ENCODE data around the gene ADAMTS1. TPM values are rescaled to one million over a fixed set of nuclear protein-coding genes. Genes with fewer than 3 reads are reported as not detected.

ADAMTS1 gene
- total RNA-seq, 2 experiments from 2014 or later = 1.2 to 1.4 TPM

- no peaks in the 10 kb centered on the region for H3K4me1 Mint-ChIP-seq
- H3K27ac Mint-ChIP-seq = no peak overlapping the region
- ChIA-PET POLR2A (no interaction called here), CTCF (no interaction called here)
- no peaks in the 10 kb centered on the region for H3K9me3 Mint-ChIP-seq
- peaks cover 2% of the 10 kb centered on the region for H3K27me3 Mint-ChIP-seq
- no peak overlapping the region for H3K4me3 Mint-ChIP-seq
- no peaks in the 10 kb centered on the region for H3K36me3 Mint-ChIP-seq (ENCODE audit: low read depth)
- DNase-seq = no peak
Observed at GRCh38 chr21:26815197-26815596, 30.0 kb downstream of the ADAMTS1 start.

- H3K4me1 Mint-ChIP-seq = no peaks in the 10 kb centered on the region
- CTCF ChIA-PET = interaction anchor here (1.1 kb wide), 1 partner anchor 92 kb away, joined by 3 read pairs; no protein-coding TSS in a partner anchor
Observed at GRCh38 chr21:26814386-26814785, 30.8 kb downstream of the ADAMTS1 start.

GRCh38 chr21:26813426-26813998 lies 31.7 kb downstream of the ADAMTS1 start:
- DNase-seq = no peak
- no peaks in the 10 kb centered on the region for H3K4me1 Mint-ChIP-seq
- CTCF ChIA-PET = no interaction called here

More at GRCh38 chr21:26814386-26814785, 30.8 kb downstream of the ADAMTS1 start:
- POLR2A ChIA-PET = no interaction called here
- H3K9me3 Mint-ChIP-seq = no peaks in the 10 kb centered on the region
- H3K4me3 Mint-ChIP-seq = no peak overlapping the region
- H3K27me3 Mint-ChIP-seq = peaks cover 2% of the 10 kb centered on the region
- no peak overlapping the region for H3K27ac Mint-ChIP-seq
- H3K36me3 Mint-ChIP-seq (ENCODE audit: low read depth) = no peaks in the 10 kb centered on the region
- no peak for DNase-seq

GRCh38 chr21:26812173-26812572 lies 33.0 kb downstream of the ADAMTS1 start:
- H3K9me3 Mint-ChIP-seq = no peaks in the 10 kb centered on the region
- POLR2A ChIA-PET = no interaction called here
- CTCF ChIA-PET = no interaction called here
- H3K36me3 Mint-ChIP-seq (ENCODE audit: low read depth) = no peaks in the 10 kb centered on the region
- peaks cover 2% of the 10 kb centered on the region for H3K27me3 Mint-ChIP-seq
- DNase-seq = no peak
- H3K4me3 Mint-ChIP-seq = no peak overlapping the region
- no peaks in the 10 kb centered on the region for H3K4me1 Mint-ChIP-seq
- no peak overlapping the region for H3K27ac Mint-ChIP-seq

More at GRCh38 chr21:26813426-26813998, 31.7 kb downstream of the ADAMTS1 start:
- H3K4me3 Mint-ChIP-seq = no peak overlapping the region
- H3K27ac Mint-ChIP-seq = no peak overlapping the region
- POLR2A ChIA-PET = no interaction called here
- H3K36me3 Mint-ChIP-seq (ENCODE audit: low read depth) = no peaks in the 10 kb centered on the region
- H3K9me3 Mint-ChIP-seq = no peaks in the 10 kb centered on the region
- peaks cover 2% of the 10 kb centered on the region for H3K27me3 Mint-ChIP-seq

GRCh38 chr21:26811482-26811881 lies 33.7 kb downstream of the ADAMTS1 start:
- Mint-ChIP-seq H3K36me3 (ENCODE audit: low read depth) (no peaks in the 10 kb centered on the region), H3K27me3 (peaks cover 2% of the 10 kb centered on the region), H3K9me3 (no peaks in the 10 kb centered on the region), H3K4me1 (no peaks in the 10 kb centered on the region), H3K27ac (no peak overlapping the region), H3K4me3 (no peak overlapping the region)
- ChIA-PET CTCF (no interaction called here), POLR2A (no interaction called here)
- no peak for DNase-seq

GRCh38 chr21:26810676-26811415 lies 34.4 kb downstream of the ADAMTS1 start:
- Mint-ChIP-seq H3K36me3 (ENCODE audit: low read depth) (no peaks in the 10 kb centered on the region), H3K27me3 (peaks cover 2% of the 10 kb centered on the region), H3K4me1 (no peaks in the 10 kb centered on the region), H3K4me3 (no peak overlapping the region), H3K27ac (no peak overlapping the region), H3K9me3 (no peaks in the 10 kb centered on the region)
- no peak for DNase-seq
- CTCF ChIA-PET = no interaction called here
- POLR2A ChIA-PET = no interaction called here

- no peak overlapping the region for H3K4me3 Mint-ChIP-seq
- ChIA-PET POLR2A (no interaction called here), CTCF (no interaction called here)
- H3K4me1 Mint-ChIP-seq = no peaks in the 10 kb centered on the region
- DNase-seq = no peak
- peaks cover 2% of the 10 kb centered on the region for H3K27me3 Mint-ChIP-seq
- H3K27ac Mint-ChIP-seq = no peak overlapping the region
- H3K36me3 Mint-ChIP-seq (ENCODE audit: low read depth) = no peaks in the 10 kb centered on the region
- no peaks in the 10 kb centered on the region for H3K9me3 Mint-ChIP-seq
Observed at GRCh38 chr21:26810266-26810665, 34.9 kb downstream of the ADAMTS1 start.

- H3K27me3 Mint-ChIP-seq = peaks cover 2% of the 10 kb centered on the region
- ChIA-PET POLR2A (no interaction called here), CTCF (no interaction called here)
- no peak for DNase-seq
- H3K9me3 Mint-ChIP-seq = no peaks in the 10 kb centered on the region
- no peaks in the 10 kb centered on the region for H3K4me1 Mint-ChIP-seq
- H3K4me3 Mint-ChIP-seq = no peak overlapping the region
- no peaks in the 10 kb centered on the region for H3K36me3 Mint-ChIP-seq (ENCODE audit: low read depth)
- H3K27ac Mint-ChIP-seq = no peak overlapping the region
Observed at GRCh38 chr21:26809745-26810144, 35.5 kb downstream of the ADAMTS1 start.

- no peak overlapping the region for H3K27ac Mint-ChIP-seq
- H3K36me3 Mint-ChIP-seq (ENCODE audit: low read depth) = no peaks in the 10 kb centered on the region
- H3K4me1 Mint-ChIP-seq = no peaks in the 10 kb centered on the region
- H3K4me3 Mint-ChIP-seq = no peak overlapping the region
- ChIA-PET CTCF (no interaction called here), POLR2A (no interaction called here)
- H3K27me3 Mint-ChIP-seq = no peaks in the 10 kb centered on the region
- H3K9me3 Mint-ChIP-seq = no peaks in the 10 kb centered on the region
- DNase-seq = no peak
Observed at GRCh38 chr21:26806801-26807295, 38.4 kb downstream of the ADAMTS1 start.

- no peak overlapping the region for H3K4me3 Mint-ChIP-seq
- no peak for DNase-seq
- POLR2A ChIA-PET = no interaction called here
- no peaks in the 10 kb centered on the region for H3K27me3 Mint-ChIP-seq
- H3K4me1 Mint-ChIP-seq = no peaks in the 10 kb centered on the region
- no peaks in the 10 kb centered on the region for H3K36me3 Mint-ChIP-seq (ENCODE audit: low read depth)
- H3K27ac Mint-ChIP-seq = no peak overlapping the region
- CTCF ChIA-PET = no interaction called here
- H3K9me3 Mint-ChIP-seq = no peaks in the 10 kb centered on the region
Observed at GRCh38 chr21:26804895-26805609, 40.2 kb downstream of the ADAMTS1 start.

- Mint-ChIP-seq H3K27me3 (no peaks in the 10 kb centered on the region), H3K27ac (no peak overlapping the region), H3K4me1 (no peaks in the 10 kb centered on the region), H3K36me3 (ENCODE audit: low read depth) (no peaks in the 10 kb centered on the region), H3K9me3 (no peaks in the 10 kb centered on the region), H3K4me3 (no peak overlapping the region)
- POLR2A ChIA-PET = no interaction called here
- CTCF ChIA-PET = no interaction called here
- DNase-seq = no peak
Observed at GRCh38 chr21:26801498-26801897, 43.7 kb downstream of the ADAMTS1 start.

- H3K36me3 Mint-ChIP-seq (ENCODE audit: low read depth) = no peaks in the 10 kb centered on the region
- no peak for DNase-seq
- no peaks in the 10 kb centered on the region for H3K27me3 Mint-ChIP-seq
- H3K4me1 Mint-ChIP-seq = no peaks in the 10 kb centered on the region
- no peak overlapping the region for H3K4me3 Mint-ChIP-seq
- CTCF ChIA-PET = no interaction called here
- POLR2A ChIA-PET = no interaction called here
- H3K27ac Mint-ChIP-seq = no peak overlapping the region
- H3K9me3 Mint-ChIP-seq = no peaks in the 10 kb centered on the region
Observed at GRCh38 chr21:26800970-26801431, 44.2 kb downstream of the ADAMTS1 start.

GRCh38 chr21:26800455-26800854 lies 44.8 kb downstream of the ADAMTS1 start:
- H3K27me3 Mint-ChIP-seq = no peaks in the 10 kb centered on the region
- H3K4me3 Mint-ChIP-seq = no peak overlapping the region
- no peaks in the 10 kb centered on the region for H3K4me1 Mint-ChIP-seq
- H3K36me3 Mint-ChIP-seq (ENCODE audit: low read depth) = no peaks in the 10 kb centered on the region
- no peaks in the 10 kb centered on the region for H3K9me3 Mint-ChIP-seq
- H3K27ac Mint-ChIP-seq = no peak overlapping the region
- no peak for DNase-seq
- POLR2A ChIA-PET = no interaction called here
- CTCF ChIA-PET = no interaction called here

All from activated CD4-positive, alpha-beta memory T cell treated with anti-CD3 and anti-CD28 coated beads, Interleukin-2, amount 10 ng/mL, durations not matched to agents 7 days and 5 days (primary cell).